GM19023 (cell line): Measurements from ENCODE around the gene ATG13.

Source experiments
- ATAC-seq: cut with Tn5 transposase; IDR thresholded peaks from one replicate; pipeline ENCODE4 v1.9.1; 2021; ENCODE audit warnings: mild to moderate bottlenecking, moderate library complexity; ENCODE audit not compliant: unreplicated experiment

ATG13 gene

GRCh38 chr11:46674463-46675287 is 57.3 kb downstream of the ATG13 start:
- no peak for ATAC-seq

- no peak for ATAC-seq
These were observed 58.0 kb downstream of the ATG13 start for GRCh38 chr11:46675288-46675851.

DNA sequence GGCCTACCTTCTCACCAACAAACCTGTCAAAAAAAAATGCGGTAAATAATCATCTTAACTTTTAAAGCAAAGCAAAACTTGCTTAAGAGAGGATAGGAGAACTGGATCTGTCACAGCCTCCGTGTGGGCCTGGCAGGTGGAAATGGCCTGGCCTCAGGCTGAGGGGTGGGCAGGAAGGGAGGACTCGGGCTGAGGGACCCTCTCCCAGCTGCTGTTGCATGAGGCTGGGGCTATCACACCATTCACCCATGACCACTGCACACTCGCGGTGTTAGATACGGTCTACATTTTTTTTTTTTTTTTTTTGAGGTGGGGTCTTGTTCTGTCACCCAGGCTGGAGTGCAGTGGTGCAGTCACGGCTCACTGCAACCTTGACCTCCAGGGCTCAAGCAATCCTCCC is 58.6 kb downstream of the ATG13 start:
- ATAC-seq: no peak

- no peak for ATAC-seq
These were observed 59.2 kb downstream of the ATG13 start for GRCh38 chr11:46676436-46677158.

GRCh38 chr11:46677169-46677568 is 59.8 kb downstream of the ATG13 start:
- ATAC-seq: no peak

DNA sequence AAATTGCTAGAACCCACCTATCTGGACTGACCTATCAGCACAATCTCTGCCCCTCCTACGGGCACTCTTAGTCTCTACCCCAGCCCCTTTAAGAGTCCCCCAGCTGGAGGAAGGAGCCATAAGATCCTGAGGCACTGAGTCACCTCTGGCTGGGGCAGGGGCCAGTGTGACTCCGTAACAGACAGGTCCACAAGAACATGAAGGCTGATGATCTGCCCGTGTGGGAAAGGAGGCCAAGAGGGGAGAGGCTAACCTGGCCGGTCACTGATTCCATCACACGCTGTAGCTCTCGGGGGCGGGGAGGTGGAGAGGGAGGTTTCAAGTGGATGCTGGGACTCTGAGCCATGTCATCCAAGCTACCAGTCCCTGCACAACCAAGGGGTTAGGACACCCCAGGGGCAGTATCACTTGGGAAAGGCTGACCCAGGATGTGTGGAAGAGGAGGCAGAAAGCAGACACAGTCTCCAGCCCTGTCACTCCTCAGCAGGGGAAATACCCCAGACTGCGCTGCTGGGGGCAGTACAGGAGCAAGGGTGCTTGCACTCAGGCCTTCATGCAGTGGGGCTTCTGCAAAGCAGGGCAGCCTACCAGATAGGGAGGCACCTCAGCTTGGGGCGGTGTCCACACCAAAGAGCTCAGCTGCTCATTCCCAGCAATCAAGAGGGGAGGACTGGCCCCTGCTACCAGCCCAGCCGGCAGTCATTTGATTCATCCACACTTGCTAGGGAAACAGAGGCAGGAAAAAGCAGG is 60.8 kb downstream of the ATG13 start:
- no peak for ATAC-seq

- ATAC-seq: no peak
These were observed 61.4 kb downstream of the ATG13 start for GRCh38 chr11:46678741-46679130.

- ATAC-seq: no peak
These were observed 62.1 kb downstream of the ATG13 start for GRCh38 chr11:46679241-46680163.

- no peak for ATAC-seq
These were observed 62.9 kb downstream of the ATG13 start for GRCh38 chr11:46680164-46680760.

GRCh38 chr11:46680815-46681214 is 63.5 kb downstream of the ATG13 start:
- no peak for ATAC-seq

DNA sequence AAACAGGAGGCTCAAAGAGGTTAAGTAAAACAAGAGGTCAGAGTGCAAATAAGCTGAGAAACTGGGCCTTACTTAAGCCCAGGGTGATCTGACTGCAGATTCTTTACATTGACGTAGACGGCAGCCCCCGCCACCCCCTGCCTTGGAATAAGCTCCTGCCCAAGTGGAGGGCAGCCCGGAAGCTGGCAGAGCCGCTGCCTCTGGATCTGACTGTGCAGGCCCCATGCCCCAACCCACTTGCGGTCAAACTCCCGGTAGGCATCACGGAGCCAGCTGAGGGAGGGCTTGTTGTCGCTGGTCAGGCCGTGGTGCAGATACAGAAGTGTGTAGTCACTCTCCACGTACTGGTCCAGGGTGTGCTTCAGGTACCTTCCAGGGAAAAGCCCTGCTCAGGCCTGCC is 64.5 kb downstream of the ATG13 start:
- no peak for ATAC-seq

DNA sequence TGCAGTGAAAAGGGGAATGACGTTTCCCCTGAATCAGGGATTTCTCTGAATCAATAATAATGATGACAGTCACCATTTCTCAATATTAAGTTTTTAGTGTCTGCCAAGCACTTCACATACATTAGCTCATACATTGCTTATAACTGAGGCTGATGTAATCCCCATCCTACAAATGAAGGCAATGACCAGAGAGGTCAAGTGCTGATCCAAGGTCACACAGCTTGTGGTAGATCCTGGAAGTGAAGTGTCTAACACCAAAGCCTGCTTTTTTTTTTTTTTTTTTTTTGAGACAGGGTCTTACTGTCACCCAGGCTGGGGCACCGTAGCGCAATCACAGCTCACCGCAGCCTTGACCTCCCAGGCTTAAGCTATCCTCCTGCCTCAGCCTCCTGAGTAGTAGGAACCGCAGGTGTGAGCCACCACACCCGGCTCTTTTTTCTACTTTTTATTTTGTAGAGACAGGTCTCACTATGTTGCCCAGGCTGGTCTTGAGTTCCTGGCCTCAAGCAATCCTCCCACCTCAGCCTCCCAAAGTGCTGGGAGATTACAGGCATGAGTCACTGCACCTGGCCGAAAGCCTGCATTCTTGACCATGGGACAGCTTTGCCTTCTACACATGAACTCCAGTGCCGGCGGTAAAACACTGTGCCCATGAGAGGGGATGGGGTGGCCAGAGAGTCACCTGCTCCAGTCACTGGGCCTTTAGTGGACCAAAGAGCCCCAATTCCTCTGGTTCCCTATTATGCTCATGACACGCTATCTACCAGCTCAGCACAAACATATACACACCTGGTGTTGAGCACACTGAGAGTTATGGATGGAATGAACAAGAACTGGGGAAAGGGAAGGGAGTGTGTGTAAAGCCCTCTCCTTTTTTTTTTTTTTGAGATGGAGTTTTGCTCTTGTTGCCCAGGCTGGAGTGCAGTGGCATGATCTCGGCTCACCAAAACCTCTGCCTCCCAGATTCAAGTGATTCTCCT is 65.7 kb downstream of the ATG13 start:
- ATAC-seq: no peak

DNA sequence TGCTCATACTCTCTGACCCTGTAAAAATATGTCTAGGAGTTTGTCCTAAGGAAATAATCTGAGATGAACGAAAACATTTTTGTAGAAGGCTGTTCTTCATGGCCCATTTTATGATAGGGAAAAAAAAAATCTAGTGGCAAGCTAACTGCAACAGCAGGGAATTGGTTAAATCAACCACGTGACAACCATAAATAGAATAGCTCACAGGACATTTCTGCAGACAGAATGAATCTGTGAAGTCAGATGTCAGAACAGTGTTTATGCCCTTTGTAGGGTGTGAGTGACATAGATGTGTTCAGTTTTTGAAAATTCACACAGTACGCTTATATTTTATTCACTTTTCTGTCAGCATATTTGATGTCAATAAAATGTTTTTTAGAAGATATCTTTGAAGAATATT is 67.0 kb downstream of the ATG13 start:
- ATAC-seq: no peak

DNA sequence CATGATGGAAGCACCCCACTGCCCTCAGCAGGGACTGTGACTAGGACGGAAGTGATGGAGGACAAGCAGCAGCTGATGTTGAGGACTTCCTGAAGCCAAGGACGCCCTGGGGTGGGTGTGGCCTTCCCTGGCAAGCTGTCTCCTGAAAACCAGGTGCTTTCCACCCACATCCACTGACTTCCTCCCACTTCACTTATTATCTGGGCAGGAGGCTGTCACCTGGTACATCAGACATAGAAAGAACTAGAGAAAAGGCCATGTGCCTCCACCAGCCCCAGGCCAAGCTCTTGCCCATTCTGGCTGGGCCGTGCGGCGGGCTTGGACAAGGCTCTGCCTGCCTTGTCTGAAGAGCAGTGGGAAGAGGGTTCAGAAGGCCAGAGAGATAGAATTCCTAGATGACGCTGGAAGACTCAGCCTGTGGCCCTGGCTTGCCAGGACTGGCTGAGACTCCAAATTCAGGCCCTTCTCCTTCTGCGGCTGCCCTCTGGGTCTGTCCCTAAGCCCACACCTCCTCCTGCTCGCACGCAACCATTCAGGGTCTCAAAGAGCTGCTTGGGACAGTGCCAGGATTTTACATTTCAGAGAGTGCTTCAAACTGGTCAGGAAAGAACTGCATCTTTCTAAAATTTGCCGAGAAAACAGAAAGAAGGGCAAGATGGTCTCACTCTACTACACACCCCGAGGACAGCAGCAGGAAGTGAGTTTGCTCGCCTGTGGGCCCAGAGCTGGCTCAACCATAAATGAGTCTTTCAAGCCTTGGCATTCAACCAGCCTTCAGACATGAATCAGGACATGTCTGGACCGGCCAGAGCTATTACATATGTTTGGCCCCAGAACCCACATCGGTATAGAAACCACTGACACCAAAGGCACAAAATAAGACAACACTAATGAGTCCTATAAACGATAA is 69.8 kb downstream of the ATG13 start:
- no peak for ATAC-seq

- ATAC-seq: no peak
These were observed 73.3 kb downstream of the ATG13 start for GRCh38 chr11:46690702-46691101.

- ATAC-seq: no peak
These were observed 75.1 kb downstream of the ATG13 start for GRCh38 chr11:46692450-46692849.

- ATAC-seq: no peak
These were observed 76.3 kb downstream of the ATG13 start for GRCh38 chr11:46693597-46694012.

GRCh38 chr11:46694072-46694471 is 76.7 kb downstream of the ATG13 start:
- no peak for ATAC-seq
